Osteocyte (in vitro differentiated cells): ENCODE results near the gene MYO15A. TPM values are rescaled to one million over a fixed set of nuclear protein-coding genes. Genes with fewer than 3 reads are reported as not detected.
A peak's percentile ranks its signal among the peaks of the same experiment; 100 is the strongest.

Experiments
- DNase-seq: peaks from one replicate; pipeline ENCODE4 v3.0.0; 2021; ENCODE audit warnings: mixed read lengths; ENCODE audit not compliant: unreplicated experiment; ENCODE audit errors: extremely low spot score
- H3K27ac Mint-ChIP-seq: one replicate; pipeline ENCODE4 v1.8.0; 2021; ENCODE audit warnings: mild to moderate bottlenecking, mixed read lengths; ENCODE audit not compliant: unreplicated experiment
- H3K27me3 Mint-ChIP-seq: one replicate; pipeline ENCODE4 v1.8.0; 2021; ENCODE audit warnings: mixed read lengths; ENCODE audit not compliant: unreplicated experiment
- H3K36me3 Mint-ChIP-seq: one replicate; pipeline ENCODE4 v1.8.0; 2021; ENCODE audit warnings: mixed read lengths; ENCODE audit not compliant: unreplicated experiment
- H3K4me1 Mint-ChIP-seq: one replicate; pipeline ENCODE4 v1.8.0; 2021; ENCODE audit warnings: mixed read lengths; ENCODE audit not compliant: unreplicated experiment
- H3K4me3 Mint-ChIP-seq: one replicate; pipeline ENCODE4 v1.8.0; 2021; ENCODE audit warnings: mild to moderate bottlenecking, moderate library complexity, mixed read lengths; ENCODE audit not compliant: unreplicated experiment
- H3K9me3 Mint-ChIP-seq: one replicate; pipeline ENCODE4 v1.8.0; 2021; ENCODE audit warnings: mixed read lengths; ENCODE audit not compliant: unreplicated experiment
- total RNA-seq: library from RNA; stranded (reverse); gene quantifications from 2 replicates; pipeline ENCODE4 v1.2.1, GENCODE V29; 2021
- TF ChIP-seq, protein P1 (sequence below): fragments of 200-600 bp; sonication (generic); IDR thresholded peaks from 2 replicates; pipeline ENCODE4 v1.5.0; 2021; ENCODE audit warnings: antibody characterized with exemption, mild to moderate bottlenecking, moderate library complexity

The MYO15A gene
- total RNA-seq, 1 donor from 2014 or later: 0.21 TPM

DNA sequence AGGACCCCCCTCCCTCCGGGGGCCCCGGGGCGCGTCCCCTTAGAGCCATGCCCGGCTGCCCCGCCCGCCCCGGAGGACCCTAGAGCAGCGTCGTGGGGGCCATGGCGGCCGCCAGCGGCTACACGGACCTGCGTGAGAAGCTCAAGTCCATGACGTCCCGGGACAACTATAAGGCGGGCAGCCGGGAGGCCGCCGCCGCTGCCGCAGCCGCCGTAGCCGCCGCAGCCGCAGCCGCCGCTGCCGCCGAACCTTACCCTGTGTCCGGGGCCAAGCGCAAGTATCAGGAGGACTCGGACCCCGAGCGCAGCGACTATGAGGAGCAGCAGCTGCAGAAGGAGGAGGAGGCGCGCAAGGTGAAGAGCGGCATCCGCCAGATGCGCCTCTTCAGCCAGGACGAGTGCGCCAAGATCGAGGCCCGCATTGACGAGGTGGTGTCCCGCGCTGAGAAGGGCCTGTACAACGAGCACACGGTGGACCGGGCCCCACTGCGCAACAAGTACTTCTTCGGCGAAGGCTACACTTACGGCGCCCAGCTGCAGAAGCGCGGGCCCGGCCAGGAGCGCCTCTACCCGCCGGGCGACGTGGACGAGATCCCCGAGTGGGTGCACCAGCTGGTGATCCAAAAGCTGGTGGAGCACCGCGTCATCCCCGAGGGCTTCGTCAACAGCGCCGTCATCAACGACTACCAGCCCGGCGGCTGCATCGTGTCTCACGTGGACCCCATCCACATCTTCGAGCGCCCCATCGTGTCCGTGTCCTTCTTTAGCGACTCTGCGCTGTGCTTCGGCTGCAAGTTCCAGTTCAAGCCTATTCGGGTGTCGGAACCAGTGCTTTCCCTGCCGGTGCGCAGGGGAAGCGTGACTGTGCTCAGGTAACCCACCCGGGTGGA, 75.8 kb downstream of the MYO15A start:
- H3K27me3 Mint-ChIP-seq: no peaks in the 10 kb centered on the region
- peak overlapping the region; percentile 89 for H3K4me3 Mint-ChIP-seq
- no peaks in the 10 kb centered on the region for H3K9me3 Mint-ChIP-seq
- DNase-seq: no peak
- H3K36me3 Mint-ChIP-seq: peaks cover 13% of the 10 kb centered on the region
- H3K4me1 Mint-ChIP-seq: peaks cover 50% of the 10 kb centered on the region
- TF ChIP-seq, protein P1, sequence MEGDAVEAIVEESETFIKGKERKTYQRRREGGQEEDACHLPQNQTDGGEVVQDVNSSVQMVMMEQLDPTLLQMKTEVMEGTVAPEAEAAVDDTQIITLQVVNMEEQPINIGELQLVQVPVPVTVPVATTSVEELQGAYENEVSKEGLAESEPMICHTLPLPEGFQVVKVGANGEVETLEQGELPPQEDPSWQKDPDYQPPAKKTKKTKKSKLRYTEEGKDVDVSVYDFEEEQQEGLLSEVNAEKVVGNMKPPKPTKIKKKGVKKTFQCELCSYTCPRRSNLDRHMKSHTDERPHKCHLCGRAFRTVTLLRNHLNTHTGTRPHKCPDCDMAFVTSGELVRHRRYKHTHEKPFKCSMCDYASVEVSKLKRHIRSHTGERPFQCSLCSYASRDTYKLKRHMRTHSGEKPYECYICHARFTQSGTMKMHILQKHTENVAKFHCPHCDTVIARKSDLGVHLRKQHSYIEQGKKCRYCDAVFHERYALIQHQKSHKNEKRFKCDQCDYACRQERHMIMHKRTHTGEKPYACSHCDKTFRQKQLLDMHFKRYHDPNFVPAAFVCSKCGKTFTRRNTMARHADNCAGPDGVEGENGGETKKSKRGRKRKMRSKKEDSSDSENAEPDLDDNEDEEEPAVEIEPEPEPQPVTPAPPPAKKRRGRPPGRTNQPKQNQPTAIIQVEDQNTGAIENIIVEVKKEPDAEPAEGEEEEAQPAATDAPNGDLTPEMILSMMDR: no peak
- peak overlapping the region; percentile 87 for H3K27ac Mint-ChIP-seq

GRCh38 chr17:18185391-18185790, 76.8 kb downstream of the MYO15A start:
- no peak for DNase-seq
- peak overlapping the region; percentile 89 for H3K4me3 Mint-ChIP-seq
- H3K27ac Mint-ChIP-seq: peak overlapping the region; percentile 87
- no peaks in the 10 kb centered on the region for H3K27me3 Mint-ChIP-seq
- peaks cover 20% of the 10 kb centered on the region for H3K36me3 Mint-ChIP-seq
- TF ChIP-seq, protein P1: no peak
- no peaks in the 10 kb centered on the region for H3K9me3 Mint-ChIP-seq
- peaks cover 59% of the 10 kb centered on the region for H3K4me1 Mint-ChIP-seq

GRCh38 chr17:18185832-18186626, 77.5 kb downstream of the MYO15A start:
- Mint-ChIP-seq H3K4me3 (peak overlapping the region; percentile 89), H3K27me3 (no peaks in the 10 kb centered on the region), H3K9me3 (no peaks in the 10 kb centered on the region), H3K27ac (peak overlapping the region; percentile 87), H3K4me1 (peaks cover 65% of the 10 kb centered on the region), H3K36me3 (peaks cover 22% of the 10 kb centered on the region)
- TF ChIP-seq, protein P1: no peak
- DNase-seq: no peak

DNA sequence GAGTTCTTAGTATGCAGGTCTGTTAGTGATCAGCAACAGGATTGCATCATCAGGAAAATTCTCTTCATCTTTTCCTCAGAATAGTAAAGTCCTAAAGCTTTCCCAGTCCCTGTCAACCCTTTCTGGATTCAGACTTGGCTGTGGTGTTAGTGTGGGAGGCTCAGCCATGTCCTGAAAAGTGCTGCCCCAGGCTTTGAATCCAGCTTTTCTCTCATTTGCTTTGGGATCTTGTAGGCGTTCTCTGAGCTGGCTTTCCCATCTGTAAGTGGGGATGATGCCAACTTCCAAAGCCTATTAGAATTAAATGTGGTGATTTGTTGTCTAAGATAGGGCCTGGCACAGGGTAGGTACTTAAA, 78.0 kb downstream of the MYO15A start:
- no peaks in the 10 kb centered on the region for H3K27me3 Mint-ChIP-seq
- TF ChIP-seq, protein P1: no peak
- H3K4me3 Mint-ChIP-seq: peak overlapping the region; percentile 89
- peaks cover 71% of the 10 kb centered on the region for H3K4me1 Mint-ChIP-seq
- H3K36me3 Mint-ChIP-seq: peaks cover 22% of the 10 kb centered on the region
- H3K27ac Mint-ChIP-seq: peak overlapping the region; percentile 87
- no peak for DNase-seq
- H3K9me3 Mint-ChIP-seq: no peaks in the 10 kb centered on the region

GRCh38 chr17:18187226-18187625, 78.7 kb downstream of the MYO15A start:
- TF ChIP-seq, protein P1: no peak
- no peak for DNase-seq
- H3K4me1 Mint-ChIP-seq: peaks cover 71% of the 10 kb centered on the region
- peak overlapping the region; percentile 89 for H3K4me3 Mint-ChIP-seq
- peak overlapping the region; percentile 87 for H3K27ac Mint-ChIP-seq
- H3K36me3 Mint-ChIP-seq: peaks cover 22% of the 10 kb centered on the region
- no peaks in the 10 kb centered on the region for H3K9me3 Mint-ChIP-seq
- no peaks in the 10 kb centered on the region for H3K27me3 Mint-ChIP-seq
